GM18867 (cell line): ENCODE data around the gene CDAN1.

Source experiments
- ATAC-seq: cut with Tn5 transposase; IDR thresholded peaks from one replicate; pipeline ENCODE4 v1.9.1; 2021; ENCODE audit warnings: mild to moderate bottlenecking, moderate library complexity; ENCODE audit not compliant: unreplicated experiment

Gene CDAN1

DNA sequence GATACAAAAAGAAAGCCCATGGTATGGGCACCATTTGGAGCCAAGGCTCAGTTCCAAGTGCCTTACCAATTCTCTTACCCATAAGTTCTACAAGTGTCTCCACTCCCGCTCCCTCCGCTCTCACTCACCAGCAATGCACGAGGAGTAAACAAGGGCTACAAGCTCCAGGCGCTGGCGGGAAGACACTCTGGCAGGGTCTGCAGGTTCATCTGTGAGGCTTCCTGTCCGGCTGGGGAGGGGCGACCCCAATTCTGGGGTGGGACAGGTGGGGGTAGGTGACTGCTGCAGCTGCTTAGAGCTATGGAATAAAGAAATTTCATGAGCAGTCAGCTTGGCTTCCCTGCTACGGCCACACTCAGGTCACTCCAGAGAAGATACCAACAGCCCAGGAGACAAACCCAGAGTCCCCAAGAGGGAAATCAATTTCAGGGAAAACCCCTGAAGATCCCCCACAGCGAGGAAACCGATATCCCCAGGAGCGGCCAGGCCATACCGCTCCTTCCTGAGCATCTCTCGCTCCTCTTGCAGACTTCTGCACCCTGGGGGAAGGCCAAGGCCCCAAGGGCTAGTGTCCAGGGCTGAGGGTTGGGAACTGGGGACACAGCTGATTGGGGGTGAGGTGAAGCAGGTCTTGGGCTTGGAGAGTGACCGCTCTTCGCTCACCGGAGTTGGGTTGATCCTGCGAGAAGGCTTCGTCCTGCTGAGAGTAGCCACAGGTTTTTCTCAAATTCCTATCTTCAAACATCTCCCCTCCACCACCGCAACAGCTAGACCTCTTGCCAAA is 1.4 kb downstream of the CDAN1 start:
- no peak for ATAC-seq

DNA sequence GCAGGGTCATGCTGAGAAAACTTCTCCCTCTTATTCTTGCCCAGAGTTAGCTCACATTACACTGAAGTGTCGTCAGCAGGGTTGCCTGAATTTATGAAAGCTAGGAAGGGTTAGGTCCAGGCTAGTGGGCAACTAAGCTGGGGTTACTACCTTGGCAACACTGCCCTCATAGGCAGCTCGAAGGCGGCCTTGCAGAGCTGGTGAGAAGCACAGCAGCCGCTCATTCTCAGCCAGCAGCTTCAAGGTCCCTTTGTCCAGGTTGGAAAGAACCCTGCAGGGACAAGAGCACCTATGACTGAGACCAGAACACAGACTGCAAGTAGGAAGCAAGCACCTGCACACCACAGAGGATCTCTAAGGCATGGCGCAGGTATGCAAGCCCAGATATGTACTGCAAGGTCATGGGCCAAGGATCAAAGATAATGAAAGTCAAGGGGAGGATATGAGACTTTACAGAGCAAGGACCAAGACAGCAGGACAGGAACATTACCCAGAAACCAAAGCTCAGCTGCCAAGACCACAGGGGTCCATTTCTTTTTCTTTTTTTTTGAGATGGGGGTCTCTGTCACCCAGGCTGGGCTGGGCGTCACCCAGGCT is 2.8 kb downstream of the CDAN1 start:
- no peak for ATAC-seq

DNA sequence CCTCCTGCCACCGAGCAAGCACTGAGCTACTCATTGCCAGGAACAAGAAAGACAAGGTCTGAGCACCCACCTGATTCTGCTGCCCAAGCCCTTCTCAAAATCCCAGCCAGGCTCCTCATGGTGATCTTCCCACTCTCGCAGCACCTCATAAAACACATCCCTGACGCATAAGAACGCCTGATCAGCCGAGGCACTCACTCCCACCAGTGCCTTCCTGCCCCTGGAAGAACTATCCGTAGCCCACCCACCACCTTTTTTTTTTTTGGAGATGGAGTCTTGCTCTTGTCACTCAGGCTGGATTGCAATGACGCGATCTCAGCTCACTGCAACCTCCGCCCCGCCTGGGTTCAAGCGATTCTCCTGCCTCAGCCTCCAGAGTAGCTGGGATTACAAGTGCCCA is 3.9 kb downstream of the CDAN1 start:
- no peak for ATAC-seq

DNA sequence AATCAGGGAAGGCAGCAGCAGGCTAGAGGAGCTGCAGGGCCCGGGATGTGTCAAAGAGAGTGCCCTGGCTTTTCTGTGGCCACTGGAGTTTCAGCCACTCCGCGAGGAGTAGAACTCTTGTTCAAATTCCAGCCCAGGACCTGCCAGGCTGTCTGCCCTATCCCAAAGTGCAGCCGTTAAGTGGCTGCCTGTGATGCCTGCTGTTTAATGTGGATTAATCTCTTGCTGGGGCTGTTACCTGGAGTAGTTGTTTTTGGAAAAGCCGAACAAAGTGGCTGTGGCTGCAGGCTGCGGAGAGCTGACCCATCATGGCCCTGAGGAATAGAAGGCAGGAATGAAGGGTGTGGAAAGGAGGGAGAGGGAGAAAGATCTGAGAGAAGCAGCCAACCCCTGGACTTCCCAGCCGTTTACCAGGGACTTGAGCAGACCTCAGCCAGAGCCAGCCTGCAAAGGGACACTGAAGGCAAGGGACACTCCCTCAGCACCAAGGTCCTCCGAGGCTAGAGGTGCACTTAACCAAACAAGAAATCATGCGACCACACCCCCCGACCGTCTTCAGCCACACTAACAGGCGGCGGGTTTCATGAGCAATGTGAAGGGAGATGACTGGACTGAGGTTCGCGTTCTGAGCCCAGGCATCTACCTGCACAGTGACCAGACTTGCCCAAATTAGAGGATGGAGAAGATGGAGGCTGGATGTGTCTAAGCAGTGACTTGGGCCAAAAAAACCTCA is 4.7 kb downstream of the CDAN1 start:
- no peak for ATAC-seq

DNA sequence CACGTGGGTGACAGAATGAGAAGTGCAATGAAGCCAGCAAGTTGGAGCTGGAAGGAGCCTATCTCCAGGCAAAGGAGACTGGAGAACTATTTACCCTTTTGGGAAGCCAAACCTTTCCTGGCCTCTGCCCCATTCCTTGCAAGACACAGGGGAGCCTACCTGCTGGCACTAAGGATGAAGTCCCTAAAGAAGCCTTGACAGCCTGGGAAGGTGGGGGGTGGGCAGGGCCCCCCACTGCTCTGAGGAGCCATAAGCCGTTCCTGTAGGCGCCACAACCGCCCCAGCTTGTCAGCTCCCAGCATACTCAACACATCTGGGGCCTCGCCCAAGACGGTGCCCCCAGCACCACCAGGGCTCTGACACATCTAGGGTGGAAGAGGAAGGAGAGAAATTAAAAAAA is 5.5 kb downstream of the CDAN1 start:
- no peak for ATAC-seq

DNA sequence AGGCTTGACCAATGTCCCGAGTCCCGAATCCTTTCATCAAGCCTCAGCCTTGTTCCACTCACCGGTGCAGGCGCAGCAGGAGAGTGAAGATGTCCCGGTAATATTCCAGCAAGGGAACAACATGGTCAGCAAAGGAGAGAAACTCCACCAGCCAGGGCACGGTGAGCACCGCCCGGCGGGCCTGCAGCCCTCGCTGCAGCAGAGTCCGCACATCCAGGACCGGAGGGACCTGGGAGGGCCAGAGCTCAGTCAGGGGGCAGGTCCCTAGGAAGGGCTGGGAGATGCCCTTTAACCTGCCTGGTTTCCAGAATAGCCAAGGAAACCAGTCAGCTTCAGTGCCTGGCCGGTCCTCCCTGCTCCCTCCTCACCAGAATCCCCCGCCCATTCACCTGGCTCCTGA is 6.4 kb downstream of the CDAN1 start:
- no peak for ATAC-seq

DNA sequence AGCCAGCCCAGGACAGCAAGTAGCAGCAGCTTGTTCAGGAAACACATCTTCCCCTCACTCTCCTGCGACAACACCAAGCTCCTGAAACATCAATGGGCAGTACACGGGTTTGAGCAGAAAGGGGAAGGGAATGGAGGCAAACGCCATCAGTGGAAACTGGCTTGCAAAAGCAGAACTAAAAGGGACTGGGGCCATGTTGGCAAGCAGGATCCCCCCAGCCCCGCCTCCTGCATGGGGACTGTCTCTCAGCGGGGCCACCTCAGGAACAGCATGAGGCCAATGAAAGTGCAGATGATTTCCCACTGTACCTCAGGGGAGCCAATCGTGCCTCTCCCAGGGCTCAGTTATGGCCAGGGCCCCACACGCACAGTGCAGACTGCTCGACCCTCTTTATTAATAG is 6.8 kb downstream of the CDAN1 start:
- ATAC-seq, result no peak

DNA sequence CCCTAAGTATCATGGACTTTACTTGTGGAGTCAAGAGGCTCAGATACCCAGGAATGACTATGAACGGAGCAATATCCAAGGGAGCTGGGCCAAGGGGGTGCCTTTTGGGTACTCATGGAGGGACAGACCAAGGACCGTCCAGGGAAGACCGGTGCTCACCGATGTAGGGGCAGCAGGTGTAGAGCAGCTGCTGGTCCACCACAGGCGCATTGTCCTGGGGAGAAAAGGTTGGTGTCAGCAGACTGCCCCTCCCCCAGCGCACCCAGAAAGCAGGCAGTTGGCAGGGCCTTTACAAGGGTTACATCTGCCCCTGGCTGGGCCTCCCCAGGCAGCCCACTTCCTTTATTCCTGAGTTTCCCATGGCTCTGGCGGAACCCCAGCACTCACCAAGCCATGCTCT is 7.5 kb downstream of the CDAN1 start:
- no peak for ATAC-seq

DNA sequence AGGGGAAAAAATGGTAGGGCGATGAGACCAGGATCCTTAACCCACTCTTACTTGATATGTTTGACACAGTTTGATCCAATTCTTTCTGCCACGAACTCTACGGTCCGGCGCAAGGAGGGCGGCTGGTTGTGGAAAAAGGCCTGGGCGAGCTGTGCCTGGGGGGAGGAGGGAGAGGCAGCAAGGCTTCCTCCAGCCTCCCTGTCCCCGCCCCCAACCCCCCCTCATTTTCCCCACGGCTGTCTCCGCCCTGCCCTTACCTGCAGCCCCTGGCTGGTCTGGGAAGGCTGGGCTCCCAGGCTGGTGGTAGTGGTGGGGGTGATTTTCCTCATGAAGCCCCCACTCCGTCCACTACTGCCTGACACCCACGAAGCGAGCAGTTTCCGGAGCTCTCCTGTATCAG is 8.0 kb downstream of the CDAN1 start:
- ATAC-seq, result no peak

DNA sequence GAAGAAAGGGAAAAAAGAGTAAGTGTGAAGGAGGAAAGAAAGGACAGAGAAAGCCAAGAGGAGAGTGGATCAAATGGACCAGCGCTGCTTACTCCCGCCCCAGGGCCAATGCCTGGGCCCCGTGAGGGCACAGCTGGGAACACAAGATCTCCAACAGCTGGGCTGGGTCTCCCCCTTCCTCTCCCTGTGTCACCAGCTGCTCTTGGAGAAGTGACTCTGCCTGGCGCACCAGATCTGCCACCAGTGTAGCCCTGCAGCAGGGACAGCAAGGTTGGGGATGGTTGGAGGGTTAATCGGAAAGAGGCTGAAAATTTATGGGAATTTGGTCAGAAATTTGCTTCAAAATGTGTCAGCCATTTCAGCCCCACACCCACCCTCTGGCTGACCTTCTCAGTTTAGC is 8.4 kb downstream of the CDAN1 start:
- ATAC-seq, result no peak

DNA sequence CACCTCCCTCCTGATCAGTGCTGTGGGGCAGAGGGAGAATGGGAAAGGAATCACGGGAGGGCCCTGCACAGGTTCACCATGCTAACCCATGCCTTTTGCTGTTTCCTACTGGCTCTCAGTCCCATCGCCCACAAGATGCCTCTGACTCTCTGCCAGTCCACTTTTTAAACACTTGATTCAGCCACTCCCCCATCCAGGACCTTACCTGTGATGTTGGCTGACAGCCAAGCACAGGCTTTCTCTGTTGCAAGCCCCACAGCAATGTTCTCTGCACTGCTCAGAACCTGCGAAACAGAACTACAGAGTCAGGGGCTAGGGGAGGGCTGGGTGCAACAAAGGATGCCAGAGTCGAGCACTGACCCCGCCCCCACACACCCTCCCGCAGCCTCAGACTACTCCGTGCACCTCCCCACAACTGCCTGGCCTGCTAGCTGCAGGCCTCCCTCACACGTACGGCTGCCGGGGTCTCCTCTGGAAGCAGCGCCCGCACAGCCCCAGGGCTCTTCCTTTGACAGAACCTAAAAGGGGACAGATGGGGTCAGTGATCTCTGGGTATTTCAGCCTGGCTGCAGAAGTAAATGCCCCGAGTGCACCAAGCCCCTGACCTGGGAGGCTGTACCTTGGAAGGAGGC is 9.1 kb downstream of the CDAN1 start:
- ATAC-seq, result no peak

DNA sequence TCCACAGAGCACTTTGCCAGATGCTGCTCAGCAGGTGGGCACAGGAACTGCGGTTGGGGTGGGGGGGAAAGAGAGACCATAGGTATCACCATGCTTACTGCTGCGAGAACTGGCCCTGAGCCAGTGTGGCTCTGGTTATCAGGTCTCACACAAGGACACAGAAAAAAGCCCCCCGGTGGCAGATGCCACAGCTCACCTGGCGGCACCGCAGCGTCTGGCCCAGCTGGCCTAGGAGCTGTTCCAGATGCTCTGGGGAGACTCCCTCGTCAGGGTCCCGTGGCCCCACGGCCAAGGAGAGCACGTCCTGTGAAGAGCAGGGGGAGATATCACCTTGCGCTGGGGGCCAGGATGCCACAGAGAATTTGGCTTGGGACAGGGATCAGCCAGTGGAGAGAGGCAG is 10.8 kb downstream of the CDAN1 start:
- ATAC-seq, result no peak

DNA sequence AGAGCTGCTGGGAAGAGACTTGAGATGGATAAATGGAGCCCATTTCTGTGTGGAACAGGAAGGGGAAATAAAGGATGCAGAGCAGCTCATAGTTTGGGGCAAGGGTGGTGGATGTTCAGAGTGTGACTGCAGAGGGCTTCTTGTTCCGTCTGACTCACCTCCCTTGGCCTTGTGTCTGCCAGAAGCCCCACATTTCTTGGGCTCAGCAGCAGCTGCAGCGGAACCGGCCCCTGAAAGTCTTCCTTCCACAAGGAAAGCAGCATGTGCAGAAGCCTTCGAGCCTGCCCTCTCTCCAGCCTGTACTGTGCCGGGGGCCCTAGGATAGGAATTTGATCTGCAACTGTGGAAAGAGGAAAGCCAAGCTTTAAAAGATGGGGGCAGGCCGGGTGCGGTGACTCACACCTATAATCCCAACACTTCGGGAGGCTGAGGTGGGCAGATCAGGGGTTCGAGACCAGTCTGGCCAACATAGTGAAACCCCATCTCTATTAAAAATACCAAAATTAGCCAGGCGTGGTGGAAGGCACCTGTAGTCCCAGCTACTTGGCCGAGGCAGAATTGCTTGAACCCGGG is 11.5 kb downstream of the CDAN1 start:
- no peak for ATAC-seq

DNA sequence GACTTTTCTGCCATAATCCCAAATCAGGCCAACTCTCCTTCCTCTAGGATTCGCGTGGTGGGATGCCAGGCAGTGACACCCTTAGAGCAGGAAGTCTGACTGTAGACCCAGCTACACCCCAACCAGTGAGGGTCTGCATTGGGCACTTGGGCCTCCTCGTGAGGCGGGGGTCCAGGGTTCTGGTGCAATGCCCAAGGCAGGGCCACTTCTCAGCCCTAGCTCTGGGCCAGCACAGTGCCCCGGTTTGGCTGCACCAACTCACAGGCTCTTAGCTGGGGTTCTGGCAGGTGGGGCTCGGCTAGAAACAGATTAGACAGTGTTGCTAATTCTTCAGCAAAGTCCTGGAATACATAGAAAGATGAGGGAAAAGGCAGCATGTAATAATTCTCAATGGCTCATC is 12.7 kb downstream of the CDAN1 start:
- no peak for ATAC-seq

DNA sequence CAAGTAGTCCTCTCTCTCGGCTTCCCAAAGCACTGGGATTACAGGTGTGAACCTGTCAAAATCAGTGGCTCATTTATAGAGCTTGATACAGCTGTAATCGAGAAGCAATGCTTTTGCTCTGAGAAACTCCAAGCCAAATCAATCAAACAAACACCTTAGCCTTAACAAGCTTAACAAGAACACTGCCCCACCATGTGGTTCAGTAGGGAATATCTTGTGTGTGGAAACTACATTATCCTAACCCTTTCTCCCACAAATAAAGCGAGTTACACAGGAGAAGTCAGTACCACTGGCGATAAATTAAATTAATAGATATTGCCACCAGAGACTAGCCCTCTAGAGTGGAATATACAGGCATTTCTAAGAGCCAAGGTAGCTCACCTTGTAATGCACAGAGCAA is 13.9 kb downstream of the CDAN1 start:
- ATAC-seq, result no peak

DNA sequence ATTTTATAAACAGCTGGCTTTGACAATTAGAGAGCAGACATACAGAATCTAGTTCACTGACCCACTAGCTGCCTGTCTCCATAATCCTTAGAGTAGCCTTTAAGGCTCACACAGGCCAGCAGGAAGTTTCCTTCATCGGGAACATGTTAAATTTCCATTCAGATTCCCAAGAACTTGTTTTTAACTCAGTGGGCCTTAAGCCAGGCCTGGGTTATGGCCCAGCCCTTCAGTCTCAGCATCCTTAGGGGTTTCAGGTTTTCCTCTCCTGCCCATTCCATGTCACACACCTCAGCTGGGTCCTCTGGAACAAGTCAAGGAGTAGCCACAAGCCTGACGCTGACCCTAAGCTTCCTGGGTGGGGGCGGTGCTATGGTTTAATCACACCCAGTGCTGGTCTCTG is 15.0 kb downstream of the CDAN1 start:
- no peak for ATAC-seq

DNA sequence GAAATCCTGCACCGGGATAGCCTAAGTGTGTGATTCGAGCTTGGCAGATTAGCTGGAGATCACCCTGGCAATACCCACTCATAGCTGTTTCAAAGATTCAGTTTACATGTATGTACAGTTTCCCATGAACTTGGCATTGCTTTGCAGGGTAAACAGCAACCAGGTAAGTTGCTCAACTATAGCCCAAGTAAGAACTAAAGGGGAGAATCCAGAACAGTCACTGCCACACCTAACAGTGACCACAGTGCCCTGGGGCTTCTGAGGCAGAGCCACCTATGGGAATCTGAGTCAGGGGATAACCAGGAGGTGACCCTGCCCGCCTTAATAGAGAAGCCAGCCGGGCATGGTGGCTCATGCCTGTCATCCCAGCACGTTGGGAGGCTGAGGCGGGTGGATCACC is 15.9 kb downstream of the CDAN1 start:
- ATAC-seq, result no peak

DNA sequence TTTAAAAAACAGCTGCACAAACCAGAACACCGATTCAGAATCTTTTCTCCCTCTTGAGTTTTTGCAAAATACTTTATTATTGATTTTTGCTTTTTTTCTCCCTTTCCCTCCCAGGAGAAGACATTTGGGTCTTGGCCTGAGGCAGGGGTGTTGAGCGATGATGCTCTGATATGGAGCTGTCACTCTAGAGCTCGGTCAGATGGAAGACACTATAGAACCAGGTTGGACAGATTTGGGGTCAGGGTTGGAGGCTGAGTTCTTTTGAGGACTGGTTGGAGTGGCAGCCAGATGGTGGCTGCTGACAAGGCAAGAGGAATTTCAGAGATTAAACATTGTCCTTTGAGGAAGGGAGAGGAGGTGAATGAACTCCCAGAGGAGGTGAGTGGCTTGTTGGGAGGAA is 16.9 kb downstream of the CDAN1 start:
- ATAC-seq, result no peak

DNA sequence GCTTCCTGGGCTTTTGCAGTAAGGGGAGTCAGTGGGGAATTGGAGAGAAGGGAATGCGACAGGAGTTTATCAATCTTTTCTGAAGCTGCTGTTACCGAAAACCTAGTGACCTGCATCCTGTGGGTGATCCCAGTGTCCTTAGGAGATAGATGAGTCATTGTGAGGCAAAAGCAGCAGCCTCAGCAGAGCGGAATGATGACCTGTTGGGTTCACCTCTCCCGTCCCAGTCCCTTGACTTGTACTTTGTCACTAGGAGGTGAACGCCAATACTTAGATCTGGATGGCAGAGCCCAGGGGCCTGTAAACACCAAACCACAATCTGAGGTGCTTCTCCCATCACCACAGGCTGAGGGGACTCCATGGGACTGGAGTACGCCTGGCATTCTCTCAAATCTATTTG is 17.9 kb downstream of the CDAN1 start:
- ATAC-seq, result no peak

DNA sequence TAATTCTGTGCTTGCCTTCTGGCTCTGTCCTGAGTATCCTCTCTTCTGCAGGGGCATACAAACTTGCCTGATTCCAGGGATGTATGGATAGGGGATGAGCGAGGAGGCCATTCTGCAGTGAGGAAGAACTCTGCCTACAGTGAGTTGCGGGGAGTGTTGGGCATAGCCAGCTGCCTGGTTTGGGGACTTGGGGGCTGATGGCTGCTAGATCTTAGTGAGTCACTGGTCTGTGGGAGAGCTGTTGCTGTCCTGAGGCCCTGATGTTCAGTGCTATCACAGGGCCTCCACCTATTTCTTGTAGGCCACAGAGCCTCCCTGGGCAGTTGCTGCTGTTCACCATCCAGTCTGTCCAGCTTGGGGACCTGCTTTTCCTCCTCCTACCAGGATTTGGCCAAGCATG is 20.3 kb downstream of the CDAN1 start:
- no peak for ATAC-seq

DNA sequence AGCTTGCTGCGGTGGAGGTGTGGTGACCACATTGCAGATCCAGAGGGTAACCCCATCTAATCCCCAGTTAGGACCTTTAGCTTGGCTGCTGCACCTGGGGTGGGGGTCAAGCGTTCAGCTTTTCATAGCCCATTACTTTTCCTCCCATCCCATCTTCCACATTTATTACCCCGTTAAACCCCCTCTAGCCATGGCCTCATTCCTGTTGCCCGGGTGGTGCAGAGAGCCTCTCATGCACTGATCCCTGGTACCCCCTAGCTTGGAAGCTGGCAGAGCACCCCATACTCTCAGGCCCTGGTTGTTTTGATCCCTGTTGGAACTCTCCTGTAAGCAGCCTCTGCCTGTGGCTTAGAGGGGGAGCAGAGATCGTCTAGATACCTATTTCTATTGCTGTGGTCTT is 20.8 kb downstream of the CDAN1 start:
- no peak for ATAC-seq
